ENCODE results near the gene LRRTM4.
A peak's percentile ranks its signal among the peaks of the same experiment; 100 is the strongest.
"Not testable (repeated sequence)": the region's sequence is repeated elsewhere in the genome, so short reads cannot be mapped to it uniquely, and the experiment has no call there.

LRRTM4 gene

GRCh38 chr2:77156599-77156998, 365.6 kb downstream of the LRRTM4 start:
- no peak for DNase-seq

- DNase-seq = no peak
Measured at GRCh38 chr2:77155511-77155910, 366.7 kb downstream of the LRRTM4 start.

GRCh38 chr2:77149565-77149964, 372.6 kb downstream of the LRRTM4 start:
- no peak for DNase-seq

DNA sequence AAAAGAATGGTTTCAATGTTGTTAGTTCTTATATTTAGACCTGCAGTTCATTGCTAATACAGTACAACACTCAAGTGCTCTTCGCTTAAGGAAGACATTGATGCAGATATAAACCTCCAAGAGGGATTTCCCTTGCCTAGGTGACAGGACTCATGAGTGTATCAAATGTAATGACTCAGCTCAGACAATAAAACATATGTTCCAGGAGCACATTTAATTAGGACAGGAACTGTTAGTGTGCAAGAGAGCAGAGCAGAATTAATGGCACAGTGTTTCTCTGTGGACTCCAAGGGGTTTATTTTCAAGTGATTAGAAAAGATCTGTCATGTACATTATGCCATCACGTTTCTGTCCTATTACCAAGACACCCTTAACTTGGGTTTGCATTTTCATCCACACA, 375.0 kb downstream of the LRRTM4 start:
- peak; percentile 47 to 94 for DNase-seq

- no peak for DNase-seq
Measured at GRCh38 chr2:77144772-77145171, 377.4 kb downstream of the LRRTM4 start.

GRCh38 chr2:77142141-77142540, 380.0 kb downstream of the LRRTM4 start:
- DNase-seq = no peak

DNA sequence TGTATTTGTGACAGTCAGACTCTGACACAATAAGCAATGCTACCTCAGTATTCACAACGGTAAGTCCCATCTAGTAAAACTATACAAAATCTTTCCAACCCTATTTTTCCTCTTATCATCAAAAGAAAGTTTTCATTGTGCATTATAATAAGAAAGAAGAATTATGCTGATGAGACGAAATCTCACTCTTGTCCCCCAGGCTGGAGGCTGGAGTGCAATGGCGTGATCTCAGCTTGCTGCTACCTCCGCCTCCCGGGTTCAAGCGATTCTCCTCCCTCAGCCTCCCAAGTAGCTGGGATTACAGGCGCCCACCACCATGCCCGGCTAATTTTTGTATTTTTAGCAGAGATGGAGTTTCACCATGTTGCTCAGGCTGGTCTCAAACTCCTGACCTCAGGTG, 393.7 kb downstream of the LRRTM4 start:
- not testable (repeated sequence) for DNase-seq

GRCh38 chr2:77127345-77127744, 394.8 kb downstream of the LRRTM4 start:
- peak in 1 of 2 experiments; percentile 0 for DNase-seq

GRCh38 chr2:77121518-77121917, 400.7 kb downstream of the LRRTM4 start:
- DNase-seq = no peak

DNA sequence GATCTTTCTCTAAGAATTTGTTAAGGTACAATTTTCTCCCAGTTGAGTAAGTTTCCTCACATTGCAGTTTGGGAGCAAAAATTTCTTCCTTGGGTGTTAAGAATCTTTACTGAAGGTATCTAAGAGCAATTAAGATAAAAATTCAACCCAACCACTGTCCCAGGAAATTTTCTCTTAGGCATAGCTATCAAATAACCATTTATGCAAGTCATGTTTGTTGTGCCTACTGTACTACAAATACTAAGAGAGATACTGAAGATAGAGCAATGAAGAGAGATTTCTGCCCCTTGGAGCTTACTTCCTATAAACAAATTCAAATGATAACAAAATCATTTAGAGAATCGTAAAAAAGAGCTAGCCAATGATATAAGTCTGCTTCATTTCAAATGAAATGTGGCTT, 402.8 kb downstream of the LRRTM4 start:
- no peak for DNase-seq

DNA sequence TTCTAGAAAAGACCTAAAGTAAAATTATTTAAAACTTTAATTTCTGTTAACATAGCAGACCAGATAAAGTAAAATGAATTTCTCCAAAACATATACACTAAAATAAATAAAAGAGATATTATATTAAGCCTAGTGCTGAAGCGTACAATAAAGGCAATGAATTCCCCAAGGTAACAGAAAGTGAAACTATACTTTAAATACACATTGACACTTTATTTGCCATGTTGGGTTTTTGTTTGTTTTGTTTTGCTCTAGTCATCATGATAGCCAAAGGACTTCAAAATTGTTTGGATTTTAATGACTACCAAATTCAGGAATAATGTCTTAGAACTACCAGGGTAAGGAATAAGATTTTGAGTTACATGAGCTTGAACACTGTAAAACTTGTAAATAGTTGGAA, 413.3 kb downstream of the LRRTM4 start:
- no peak for DNase-seq

DNA sequence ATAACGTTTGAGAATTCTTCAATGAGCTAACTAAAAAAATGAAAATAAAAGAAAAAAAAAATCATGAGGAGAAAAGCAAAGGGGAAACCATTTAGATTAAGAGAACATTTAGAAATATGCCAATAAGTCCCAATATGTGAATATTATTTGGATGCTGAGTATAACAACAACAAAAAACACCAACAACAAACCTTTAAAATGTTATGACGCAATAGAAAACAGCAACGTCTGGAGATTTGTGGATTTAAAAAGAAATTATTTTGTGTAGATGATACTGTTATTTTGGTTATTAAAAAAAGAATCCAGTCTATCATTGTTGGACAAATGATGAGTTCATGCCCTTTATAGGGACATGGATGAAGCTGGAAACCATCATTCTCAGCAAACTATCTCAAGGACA, 417.2 kb downstream of the LRRTM4 start:
- DNase-seq = no peak

DNA sequence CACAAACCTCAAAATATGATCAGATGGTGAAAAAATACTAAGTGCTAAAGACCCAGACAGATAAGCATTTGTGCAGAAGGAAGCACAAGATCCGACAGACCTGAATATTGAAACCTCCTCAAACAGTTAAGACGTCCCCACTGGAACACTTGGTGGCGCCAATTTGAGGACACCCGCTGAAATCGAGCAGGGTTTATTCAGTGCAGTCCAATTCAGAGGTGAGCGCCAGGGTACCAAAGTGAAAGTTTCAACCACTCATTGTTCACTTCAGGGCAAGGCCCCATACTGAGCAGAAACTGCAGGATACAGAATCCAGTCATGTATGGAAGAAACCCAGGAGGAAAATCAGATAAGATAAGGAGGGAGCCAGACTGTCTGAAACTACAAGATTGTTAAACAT, 417.6 kb downstream of the LRRTM4 start:
- DNase-seq = no peak

DNA sequence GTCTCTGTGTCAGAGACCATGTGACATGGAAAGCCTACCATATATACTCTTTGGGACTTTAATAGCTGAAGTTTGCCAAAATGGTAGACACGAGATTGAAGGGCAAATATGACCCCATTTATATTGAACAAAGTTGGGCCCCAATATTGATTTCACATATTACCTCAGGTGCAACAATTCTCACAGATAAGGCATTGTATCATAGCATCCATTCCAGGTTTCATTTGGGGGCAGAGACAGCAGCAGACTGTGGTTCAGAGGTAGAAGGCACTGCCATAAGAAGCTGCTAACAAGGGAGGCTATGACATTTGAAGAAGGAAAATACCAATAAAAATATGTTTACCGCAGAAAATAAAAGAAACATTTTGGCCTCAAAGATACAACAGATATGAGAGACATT, 419.2 kb downstream of the LRRTM4 start:
- DNase-seq = no peak

DNA sequence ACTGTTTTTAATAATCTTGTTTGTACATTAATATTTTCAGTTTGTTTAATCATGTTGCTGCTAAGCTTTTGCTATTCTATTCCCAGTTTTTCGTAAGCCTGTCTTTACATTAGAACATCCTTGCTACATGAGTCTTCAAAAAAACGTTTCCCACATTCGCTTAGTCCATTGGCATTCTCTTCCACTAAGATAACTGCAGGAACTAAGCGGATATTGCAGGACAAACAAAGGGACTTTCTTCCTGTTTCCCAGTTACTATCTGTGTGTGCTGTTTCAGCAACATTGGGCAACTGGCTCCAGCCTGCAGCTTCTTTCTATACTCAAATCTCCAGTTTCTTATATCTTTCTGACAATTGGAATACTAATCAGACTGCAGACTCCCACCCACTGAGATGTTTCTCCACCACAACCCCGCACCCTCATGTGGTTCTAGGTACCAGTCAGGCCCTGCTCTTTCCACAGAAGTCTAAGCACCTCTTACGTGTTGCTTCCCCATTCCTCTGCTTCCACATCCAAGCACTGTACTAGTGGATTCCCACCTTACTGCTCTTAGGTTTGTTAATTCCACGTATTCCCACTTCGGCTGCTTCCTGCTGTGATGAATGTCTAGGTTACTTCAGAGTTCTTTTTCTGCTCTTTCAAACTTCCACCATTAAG, 420.3 kb downstream of the LRRTM4 start:
- DNase-seq = no peak

- no peak for DNase-seq
Measured at GRCh38 chr2:77099961-77100360, 422.2 kb downstream of the LRRTM4 start.

DNA sequence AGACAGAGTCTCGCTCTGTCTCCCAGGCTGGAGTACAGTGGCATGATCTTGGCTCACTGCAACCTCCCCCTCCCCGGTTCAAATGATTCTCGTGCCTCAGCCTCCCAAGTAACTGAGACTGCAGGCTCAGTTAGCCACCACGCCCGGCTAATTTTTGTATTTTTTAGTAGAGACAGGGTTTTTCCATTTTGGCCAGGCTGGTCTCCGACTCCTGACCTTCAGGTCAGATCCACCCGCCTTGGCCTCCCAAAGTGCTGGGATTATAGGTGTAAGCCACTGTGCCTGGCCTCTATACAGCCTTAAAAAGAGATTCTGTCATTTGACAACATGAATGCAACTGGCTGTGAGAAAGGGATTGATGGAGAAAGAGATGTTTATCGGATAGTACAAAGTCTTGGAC, 426.7 kb downstream of the LRRTM4 start:
- DNase-seq = not testable (repeated sequence)

DNA sequence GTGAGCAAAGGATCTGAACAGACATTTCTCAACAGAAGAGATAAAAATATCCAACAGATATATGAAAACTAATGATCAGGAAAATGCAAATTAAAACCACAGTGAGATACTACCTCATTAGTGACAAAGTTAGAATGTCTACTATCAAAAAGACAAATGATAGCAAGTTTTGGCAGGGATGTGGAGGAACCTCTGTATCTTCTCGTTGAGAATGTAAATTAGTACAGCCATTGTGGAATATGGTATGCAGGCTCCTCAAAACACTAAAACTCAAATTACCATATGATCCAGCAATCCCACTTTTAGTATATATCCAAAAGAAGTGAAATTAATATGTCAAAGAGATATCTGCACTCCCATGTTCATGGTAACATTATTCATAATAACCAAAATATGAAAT, 427.1 kb downstream of the LRRTM4 start:
- DNase-seq = no peak

- DNase-seq = not testable (repeated sequence)
Measured at GRCh38 chr2:77088424-77088823, 433.8 kb downstream of the LRRTM4 start.

DNA sequence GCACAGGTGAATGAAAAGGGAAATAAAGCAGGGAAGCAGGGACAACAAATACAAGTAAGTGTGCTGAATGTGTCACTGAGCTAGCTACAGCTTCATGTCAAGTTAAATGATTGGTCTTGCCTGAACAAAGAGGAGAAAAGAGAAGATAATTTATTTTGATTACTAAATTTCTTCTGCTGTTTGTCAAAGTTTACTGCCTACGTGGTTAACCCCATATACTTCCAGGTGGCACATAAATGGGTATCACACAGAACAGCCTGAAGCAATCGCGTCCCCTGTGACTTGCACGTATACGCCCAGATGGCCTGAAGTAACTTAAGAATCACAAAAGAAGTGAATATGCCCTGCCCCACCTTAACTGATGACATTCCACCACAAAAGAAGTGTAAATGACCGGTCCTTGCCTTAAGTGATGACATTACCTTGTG, 434.2 kb downstream of the LRRTM4 start:
- no peak for DNase-seq

- no peak for DNase-seq
Measured at GRCh38 chr2:77086478-77086877, 435.7 kb downstream of the LRRTM4 start.

GRCh38 chr2:77086051-77086450, 436.1 kb downstream of the LRRTM4 start:
- DNase-seq = no peak

- no peak for DNase-seq
Measured at GRCh38 chr2:77085561-77085960, 436.6 kb downstream of the LRRTM4 start.

DNA sequence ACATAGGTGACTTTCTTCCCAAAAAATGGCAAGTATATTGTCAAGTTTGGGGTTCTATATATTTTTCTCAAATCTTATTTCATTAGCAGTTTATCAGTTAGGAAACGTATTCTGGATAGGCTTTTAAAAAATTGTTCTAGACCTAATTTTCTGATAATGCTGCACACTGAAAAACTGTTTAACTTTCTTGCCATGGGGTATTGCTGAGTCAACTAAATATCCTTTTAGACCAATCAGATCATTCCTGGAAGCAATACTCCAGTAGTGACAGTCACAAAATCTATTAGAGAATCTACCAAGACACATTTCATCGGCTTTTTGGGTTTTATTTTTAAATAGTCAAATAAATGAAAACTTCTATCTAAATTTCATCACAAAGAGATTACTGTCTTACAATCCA, 440.6 kb downstream of the LRRTM4 start:
- no peak for DNase-seq

- no peak for DNase-seq
Measured at GRCh38 chr2:77064324-77064723, 457.9 kb downstream of the LRRTM4 start.

GRCh38 chr2:77054938-77055337, 467.2 kb downstream of the LRRTM4 start:
- no peak for DNase-seq
